Keratinocyte (primary cell): ENCODE measurements around the gene PCDHB9. TPM values are rescaled to one million over a fixed set of nuclear protein-coding genes. Genes with fewer than 3 reads are reported as not detected.
"Not testable (repeated sequence)": the region's sequence is repeated elsewhere in the genome, so short reads cannot be mapped to it uniquely, and the experiment has no call there.

Source experiments
- DNase-seq: peaks from one replicate; pipeline ENCODE4 v3.0.0-alpha.2; 2011; ENCODE audit warnings: low read depth, missing footprints, low spot score
- FAIRE-seq: peaks from 2 replicates; lab custom pipeline; 2011; peaks lifted over from hg19 to GRCh38; lab: Jason Lieb, UNC
- H2AFZ ChIP-seq: 2 replicates; pipeline ENCODE4 v1.6.0; 2012; ENCODE audit warnings: low read length, control low read depth, inconsistent platforms; ENCODE audit not compliant: control insufficient read depth
- H3K27ac ChIP-seq: 2 replicates; pipeline ENCODE4 v1.5.1; 2011; ENCODE audit warnings: low read length; ENCODE audit not compliant: control insufficient read depth, insufficient read depth
- H3K27me3 ChIP-seq: 3 replicates; pipeline ENCODE4 v1.6.0; 2011; ENCODE audit warnings: low read length; ENCODE audit not compliant: control insufficient read depth, insufficient read depth; ENCODE audit errors: extremely low read depth
- H3K36me3 ChIP-seq, 2 experiments: 2 replicates in 1 of 2; 3 replicates in 1 of 2; pipeline ENCODE4 v1.5.1; 2011; ENCODE audit warnings: low read length in 2 of 2, mild to moderate bottlenecking in 1 of 2; ENCODE audit not compliant: control insufficient read depth in 2 of 2, insufficient read depth in 2 of 2; ENCODE audit errors: extremely low read depth in 1 of 2
- H3K4me1 ChIP-seq: 3 replicates; pipeline ENCODE4 v1.5.1; 2011; ENCODE audit warnings: low read length; ENCODE audit not compliant: control insufficient read depth, insufficient read depth; ENCODE audit errors: extremely low read depth
- H3K4me2 ChIP-seq: 3 replicates; pipeline ENCODE4 v1.6.0; 2011; ENCODE audit warnings: low read depth, low read length; ENCODE audit not compliant: control insufficient read depth, insufficient read depth; ENCODE audit errors: extremely low read depth
- H3K4me3 ChIP-seq, 3 experiments: fragments of 200-600 bp in 1 of 3; sonication (generic) in 1 of 3; 2 replicates in 2 of 3; 3 replicates in 1 of 3; pipeline ENCODE4 v1.5.1; 2011 to 2016; ENCODE audit warnings: low read length in 3 of 3, mild to moderate bottlenecking in 3 of 3, control low read depth in 2 of 3, inconsistent platforms in 1 of 3, low read depth in 1 of 3, mixed read lengths in 1 of 3, mixed run types in 1 of 3, moderate library complexity in 1 of 3; ENCODE audit not compliant: control insufficient read depth in 2 of 3, insufficient read depth in 2 of 3; ENCODE audit errors: extremely low read depth in 1 of 3
- H3K79me2 ChIP-seq: 2 replicates; pipeline ENCODE4 v1.6.0; 2012; ENCODE audit warnings: low read length; ENCODE audit not compliant: control insufficient read depth, insufficient read depth
- H3K9ac ChIP-seq: 3 replicates; pipeline ENCODE4 v1.6.0; 2011; ENCODE audit warnings: low read length; ENCODE audit not compliant: control insufficient read depth, insufficient read depth; ENCODE audit errors: extremely low read depth
- H3K9me1 ChIP-seq: 3 replicates; pipeline ENCODE4 v1.6.0; 2011; ENCODE audit warnings: low read length; ENCODE audit not compliant: control insufficient read depth, insufficient read depth; ENCODE audit errors: extremely low read depth
- H3K9me3 ChIP-seq: 2 replicates; pipeline ENCODE4 v1.5.1; 2012; ENCODE audit warnings: low read depth, low read length; ENCODE audit not compliant: control insufficient read depth
- H4K20me1 ChIP-seq: 3 replicates; pipeline ENCODE4 v1.6.0; 2011; ENCODE audit warnings: low read length; ENCODE audit not compliant: control insufficient read depth, insufficient read depth; ENCODE audit errors: extremely low read depth
- EZH2 ChIP-seq: IDR thresholded peaks from one replicate; pipeline ENCODE4 v1.6.1; 2012; ENCODE audit warnings: inconsistent platforms, mild to moderate bottlenecking, low read length, moderate library complexity
- dilution Hi-C: fragments of 300-500 bp; cut with MboI; formaldehyde crosslinking; loops from one replicate; pipeline ENCODE4 v1.7.0; 2020; ENCODE audit warnings: low sequenced_read_pairs; ENCODE audit not compliant: extremely low pct_ligation_motif_present
- polyA plus RNA-seq, 5 experiments: library from polyadenylated mRNA; depleted of rRNA in 3 of 5; stranded (reverse) in 3 of 5; stranded (forward) in 1 of 5; unstranded in 1 of 5; fragments of >200 nt; gene quantifications; 1 replicate in 1 of 5; 2 replicates in 3 of 5; 3 replicates in 1 of 5; pipeline versions ENCODE4 v1.2.1 to v1.2.3, GENCODE V29; 2011 to 2012; ENCODE audit warnings: missing spikeins in 2 of 5, low read depth in 1 of 5, low replicate concordance in 1 of 5
- TF ChIP-seq, protein P1 (sequence below), 3 experiments: IDR thresholded peaks in 1 of 3; conservative IDR thresholded peaks in 1 of 3; optimal IDR thresholded peaks in 1 of 3; 2 replicates in 2 of 3; 3 replicates in 1 of 3; pipeline versions ENCODE3 to v1.5.1; 2011; ENCODE audit warnings: low read length in 3 of 3, mild to moderate bottlenecking in 3 of 3, moderate library complexity in 2 of 3, control low read depth in 1 of 3, inconsistent platforms in 1 of 3; ENCODE audit not compliant: insufficient read depth in 2 of 3; ENCODE audit errors: extremely low read depth in 1 of 3

PCDHB9 gene
- polyA plus RNA-seq, 1 donor (not counting 4 experiments of a cell fraction or from before 2014, with no cell fraction given), result not detected

- Histone ChIP-seq H3K27me3 (no peaks in the 10 kb centered on the region), H3K36me3 (no peaks in the 10 kb centered on the region), H3K79me2 (no peaks in the 10 kb centered on the region), H3K4me3 (peak within 1 kb of the TSS in 1 of 3 experiments; percentile 10), H3K9ac (no peak within 1 kb of the TSS), H4K20me1 (no peaks in the 10 kb centered on the region), H2AFZ (no peak within 1 kb of the TSS), H3K9me1 (no peaks in the 10 kb centered on the region), H3K9me3 (no peaks in the 10 kb centered on the region), H3K27ac (no peak within 1 kb of the TSS), H3K4me1 (no peaks in the 10 kb centered on the region), H3K4me2 (no peak within 1 kb of the TSS)
- FAIRE-seq (no peak), DNase-seq (no peak)
- dilution Hi-C loops, result no loop called here
- TF ChIP-seq EZH2, result no peak
- TF ChIP-seq, protein P1, sequence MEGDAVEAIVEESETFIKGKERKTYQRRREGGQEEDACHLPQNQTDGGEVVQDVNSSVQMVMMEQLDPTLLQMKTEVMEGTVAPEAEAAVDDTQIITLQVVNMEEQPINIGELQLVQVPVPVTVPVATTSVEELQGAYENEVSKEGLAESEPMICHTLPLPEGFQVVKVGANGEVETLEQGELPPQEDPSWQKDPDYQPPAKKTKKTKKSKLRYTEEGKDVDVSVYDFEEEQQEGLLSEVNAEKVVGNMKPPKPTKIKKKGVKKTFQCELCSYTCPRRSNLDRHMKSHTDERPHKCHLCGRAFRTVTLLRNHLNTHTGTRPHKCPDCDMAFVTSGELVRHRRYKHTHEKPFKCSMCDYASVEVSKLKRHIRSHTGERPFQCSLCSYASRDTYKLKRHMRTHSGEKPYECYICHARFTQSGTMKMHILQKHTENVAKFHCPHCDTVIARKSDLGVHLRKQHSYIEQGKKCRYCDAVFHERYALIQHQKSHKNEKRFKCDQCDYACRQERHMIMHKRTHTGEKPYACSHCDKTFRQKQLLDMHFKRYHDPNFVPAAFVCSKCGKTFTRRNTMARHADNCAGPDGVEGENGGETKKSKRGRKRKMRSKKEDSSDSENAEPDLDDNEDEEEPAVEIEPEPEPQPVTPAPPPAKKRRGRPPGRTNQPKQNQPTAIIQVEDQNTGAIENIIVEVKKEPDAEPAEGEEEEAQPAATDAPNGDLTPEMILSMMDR (optimal IDR thresholded peaks at IDR 0.05 in 1 of 3, IDR thresholded peaks at IDR 0.05 in 1 of 3, conservative IDR thresholded peaks at IDR 0.05 in 1 of 3; ENCODE audit: extremely low read depth in 1 of 3, insufficient read depth in 2 of 3, low read length in 3 of 3), result peak in 2 of 3 experiments; percentile 3 to 9
Observed at GRCh38 chr5:141223112-141223783, 36.3 kb downstream of the PCDHB9 start, which contains the start of gene PCDHB14. Gene PCDHB14 (plus strand): TSS chr5:141223343. CDS start chr5:141223506, 163 bp downstream.

GRCh38 chr5:141224844-141225243, 37.9 kb downstream of the PCDHB9 start:
- DNase-seq, H3K4me1 ChIP-seq, H3K27ac ChIP-seq, H3K4me2 ChIP-seq, H3K4me3 ChIP-seq, H2AFZ ChIP-seq, H3K36me3 ChIP-seq, H4K20me1 ChIP-seq, H3K9me3 ChIP-seq, H3K79me2 ChIP-seq, dilution Hi-C loops, FAIRE-seq, H3K9me1 ChIP-seq, H3K27me3 ChIP-seq, H3K9ac ChIP-seq: not testable (repeated sequence)

DNA sequence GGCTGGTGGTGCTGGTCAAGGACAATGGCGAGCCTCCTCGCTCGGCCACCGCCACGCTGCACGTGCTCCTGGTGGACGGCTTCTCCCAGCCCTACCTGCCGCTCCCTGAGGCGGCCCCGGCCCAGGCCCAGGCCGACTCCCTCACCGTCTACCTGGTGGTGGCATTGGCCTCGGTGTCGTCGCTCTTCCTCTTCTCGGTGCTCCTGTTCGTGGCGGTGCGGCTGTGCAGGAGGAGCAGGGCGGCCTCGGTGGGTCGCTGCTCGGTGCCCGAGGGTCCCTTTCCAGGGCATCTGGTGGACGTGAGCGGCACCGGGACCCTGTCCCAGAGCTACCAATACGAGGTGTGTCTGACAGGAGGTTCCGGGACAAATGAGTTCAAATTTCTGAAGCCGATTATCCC, 38.5 kb downstream of the PCDHB9 start:
- DNase-seq, H3K4me1 ChIP-seq, H3K27ac ChIP-seq, FAIRE-seq, H3K4me2 ChIP-seq, H3K4me3 ChIP-seq, H3K27me3 ChIP-seq, dilution Hi-C loops, H4K20me1 ChIP-seq, H3K9me1 ChIP-seq, H3K79me2 ChIP-seq, H2AFZ ChIP-seq, H3K9me3 ChIP-seq, H3K9ac ChIP-seq, H3K36me3 ChIP-seq: not testable (repeated sequence)
